Body of pancreas (tissue), 4 donors: Measurements from ENCODE around the gene ADGRB3.

Experiments used
- POLR2A ChIP-seq, 3 donors: fragments of 450-650 bp; IDR thresholded peaks; one replicate each; pipeline ENCODE4 v1.6.1; 2016; ENCODE audit warnings: antibody characterized with exemption in 3 of 3, mild to moderate bottlenecking in 2 of 3
- TF ChIP-seq, protein P1 (sequence below), 7 experiments: fragments of 450-650 bp in 4 of 7; fragments of 200-600 bp in 3 of 7; sonication (generic) in 3 of 7; IDR thresholded peaks; one replicate each; pipeline ENCODE4 v1.5.1; 2016 to 2019; ENCODE audit warnings: antibody characterized with exemption in 7 of 7

- TF ChIP-seq, protein P1, sequence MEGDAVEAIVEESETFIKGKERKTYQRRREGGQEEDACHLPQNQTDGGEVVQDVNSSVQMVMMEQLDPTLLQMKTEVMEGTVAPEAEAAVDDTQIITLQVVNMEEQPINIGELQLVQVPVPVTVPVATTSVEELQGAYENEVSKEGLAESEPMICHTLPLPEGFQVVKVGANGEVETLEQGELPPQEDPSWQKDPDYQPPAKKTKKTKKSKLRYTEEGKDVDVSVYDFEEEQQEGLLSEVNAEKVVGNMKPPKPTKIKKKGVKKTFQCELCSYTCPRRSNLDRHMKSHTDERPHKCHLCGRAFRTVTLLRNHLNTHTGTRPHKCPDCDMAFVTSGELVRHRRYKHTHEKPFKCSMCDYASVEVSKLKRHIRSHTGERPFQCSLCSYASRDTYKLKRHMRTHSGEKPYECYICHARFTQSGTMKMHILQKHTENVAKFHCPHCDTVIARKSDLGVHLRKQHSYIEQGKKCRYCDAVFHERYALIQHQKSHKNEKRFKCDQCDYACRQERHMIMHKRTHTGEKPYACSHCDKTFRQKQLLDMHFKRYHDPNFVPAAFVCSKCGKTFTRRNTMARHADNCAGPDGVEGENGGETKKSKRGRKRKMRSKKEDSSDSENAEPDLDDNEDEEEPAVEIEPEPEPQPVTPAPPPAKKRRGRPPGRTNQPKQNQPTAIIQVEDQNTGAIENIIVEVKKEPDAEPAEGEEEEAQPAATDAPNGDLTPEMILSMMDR (IDR thresholded peaks at IDR 0.05) = no peak
- no peak for TF ChIP-seq POLR2A (IDR thresholded peaks at IDR 0.05)
Observed at GRCh38 chr6:69072796-69073195, 437.7 kb downstream of the ADGRB3 start.
